Endothelial cell (in vitro differentiated cells): Measurements from ENCODE around the gene CLHC1. TPM values are rescaled to one million over a fixed set of nuclear protein-coding genes. Genes with fewer than 3 reads are reported as not detected.
A peak's percentile ranks its signal among the peaks of the same experiment; 100 is the strongest.
"Not testable (repeated sequence)": the region's sequence is repeated elsewhere in the genome, so short reads cannot be mapped to it uniquely, and the experiment has no call there.

Experiments
- DNase-seq: peaks from one replicate; pipeline ENCODE4 v3.0.0; 2021; ENCODE audit warnings: low spot score
- H3K27ac Mint-ChIP-seq: one replicate; pipeline ENCODE4 v1.8.0; 2021; ENCODE audit warnings: mixed read lengths, inconsistent platforms; ENCODE audit not compliant: unreplicated experiment
- H3K27me3 Mint-ChIP-seq: one replicate; pipeline ENCODE4 v1.8.0; 2021; ENCODE audit warnings: mild to moderate bottlenecking, moderate library complexity, mixed read lengths, inconsistent platforms; ENCODE audit not compliant: unreplicated experiment
- H3K36me3 Mint-ChIP-seq: one replicate; pipeline ENCODE4 v1.8.0; 2021; ENCODE audit warnings: mild to moderate bottlenecking, low read depth, mixed read lengths, inconsistent platforms; ENCODE audit not compliant: unreplicated experiment
- H3K4me1 Mint-ChIP-seq: one replicate; pipeline ENCODE4 v1.8.0; 2021; ENCODE audit warnings: mild to moderate bottlenecking, mixed read lengths, inconsistent platforms; ENCODE audit not compliant: unreplicated experiment
- H3K4me3 Mint-ChIP-seq: one replicate; pipeline ENCODE4 v1.8.0; 2021; ENCODE audit warnings: mild to moderate bottlenecking, mixed read lengths, inconsistent platforms; ENCODE audit not compliant: unreplicated experiment
- H3K9me3 Mint-ChIP-seq: one replicate; pipeline ENCODE4 v1.8.0; 2021; ENCODE audit warnings: mixed read lengths, inconsistent platforms; ENCODE audit not compliant: unreplicated experiment
- CTCF ChIP-seq: fragments of 200-600 bp; sonication (generic); IDR thresholded peaks from one replicate; pipeline ENCODE4 v1.5.0; 2021; ENCODE audit warnings: antibody characterized with exemption; ENCODE audit not compliant: unreplicated experiment
- total RNA-seq: library from RNA; stranded (reverse); fragmentation: NEBNext Ultra II Directional; extraction: Animal tissue kit (Norgen Biotek cat#: 25700); gene quantifications from one replicate; pipeline ENCODE4 v1.2.1, GENCODE V29; 2021; ENCODE audit not compliant: unreplicated experiment

The CLHC1 gene
- total RNA-seq, 1 donor from 2014 or later = 20.2 TPM

- peaks cover 5% of the 10 kb centered on the region for H3K36me3 Mint-ChIP-seq
Measured at GRCh38 chr2:55247025-55247424, 14.9 kb upstream of the CLHC1 start.

GRCh38 chr2:55245411-55245810 lies 13.3 kb upstream of the CLHC1 start:
- Mint-ChIP-seq H3K9me3 (no peaks in the 10 kb centered on the region), H3K36me3 (peaks cover 5% of the 10 kb centered on the region), H3K27ac (peak overlapping the region; percentile 36), H3K4me1 (no peaks in the 10 kb centered on the region), H3K27me3 (no peaks in the 10 kb centered on the region), H3K4me3 (no peak overlapping the region)
- DNase-seq = no peak
- no peak for TF ChIP-seq CTCF

More at GRCh38 chr2:55247025-55247424, 14.9 kb upstream of the CLHC1 start:
- Mint-ChIP-seq H3K9me3 (no peaks in the 10 kb centered on the region), H3K4me3 (no peak overlapping the region), H3K27me3 (no peaks in the 10 kb centered on the region), H3K27ac (no peak overlapping the region), H3K4me1 (no peaks in the 10 kb centered on the region)
- DNase-seq = no peak
- TF ChIP-seq CTCF = no peak

GRCh38 chr2:55242617-55243016 lies 10.5 kb upstream of the CLHC1 start:
- TF ChIP-seq CTCF = no peak
- no peak overlapping the region for H3K27ac Mint-ChIP-seq
- H3K36me3 Mint-ChIP-seq = peaks cover 5% of the 10 kb centered on the region
- no peak for DNase-seq
- no peaks in the 10 kb centered on the region for H3K9me3 Mint-ChIP-seq
- H3K27me3 Mint-ChIP-seq = no peaks in the 10 kb centered on the region
- no peak overlapping the region for H3K4me3 Mint-ChIP-seq
- H3K4me1 Mint-ChIP-seq = peaks cover 5% of the 10 kb centered on the region

GRCh38 chr2:55241582-55241981 lies 9.5 kb upstream of the CLHC1 start:
- H3K27ac Mint-ChIP-seq, H3K36me3 Mint-ChIP-seq, H3K4me3 Mint-ChIP-seq: not testable (repeated sequence)

GRCh38 chr2:55239656-55240222 lies 7.6 kb upstream of the CLHC1 start:
- DNase-seq = no peak
- Mint-ChIP-seq H3K4me3 (no peak overlapping the region), H3K27ac (peak overlapping the region; percentile 52), H3K27me3 (no peaks in the 10 kb centered on the region), H3K4me1 (peaks cover 5% of the 10 kb centered on the region), H3K9me3 (no peaks in the 10 kb centered on the region), H3K36me3 (peaks cover 5% of the 10 kb centered on the region)
- no peak for TF ChIP-seq CTCF

More at GRCh38 chr2:55241582-55241981, 9.5 kb upstream of the CLHC1 start:
- H3K4me1 Mint-ChIP-seq, DNase-seq, H3K9me3 Mint-ChIP-seq, H3K27me3 Mint-ChIP-seq: not testable (repeated sequence)
